ENCODE measurements around the gene CHMP4A. TPM values are rescaled to one million over a fixed set of nuclear protein-coding genes. Genes with fewer than 3 reads are reported as not detected.

Gene CHMP4A
- total RNA-seq, 1 donor from 2014 or later, result 32.2 TPM

DNA sequence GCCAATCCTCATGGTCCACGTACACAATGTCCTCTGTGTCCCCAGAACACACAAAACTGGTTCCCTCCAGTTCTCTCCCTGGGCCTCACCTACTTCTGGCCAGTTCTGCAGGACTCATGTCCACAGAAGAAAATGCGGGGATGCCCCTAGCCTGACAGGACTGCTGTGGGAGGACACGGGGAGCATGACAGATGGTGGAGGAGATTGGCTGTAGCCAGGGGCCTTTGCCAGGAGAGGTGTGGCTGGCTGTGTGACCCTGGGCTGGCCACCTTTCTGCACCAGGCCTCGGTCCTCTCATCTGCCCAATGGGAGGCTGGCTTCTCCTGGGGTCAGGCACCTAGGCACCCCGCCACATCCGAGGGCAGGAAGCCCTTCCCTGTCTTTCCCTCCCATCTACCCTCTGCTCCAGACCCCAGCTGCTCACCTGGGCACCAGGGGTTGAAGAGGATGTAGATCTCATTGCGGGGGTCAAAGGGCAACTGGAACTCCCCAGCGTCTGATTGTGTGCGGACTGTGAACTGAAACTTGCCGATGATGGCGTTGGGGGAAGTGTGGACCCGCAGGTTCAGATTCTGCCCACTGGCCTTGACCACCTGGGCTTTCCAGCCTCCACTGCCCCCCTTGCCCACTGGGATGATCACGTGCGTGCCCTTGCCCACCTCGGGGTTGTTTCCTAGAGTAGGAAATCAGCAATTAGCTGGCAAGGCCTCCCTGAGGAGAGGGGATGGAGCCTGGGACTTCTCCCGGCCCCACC is 46.9 kb upstream of the CHMP4A start:
- Histone ChIP-seq H4K20me1 (ENCODE audit: insufficient read depth, low read length) (no peaks in the 10 kb centered on the region), H3K9me3 (ENCODE audit: insufficient read depth, low read depth, low read length) (no peaks in the 10 kb centered on the region), H3K4me3 (ENCODE audit: insufficient read depth, low read depth, low read length) (no peak overlapping the region), H3K27me3 (ENCODE audit: insufficient read depth, low read length) (no peaks in the 10 kb centered on the region), H3K4me2 (ENCODE audit: low read length) (no peak overlapping the region), H2AFZ (ENCODE audit: low read depth, low read length) (no peak overlapping the region), H3K4me1 (ENCODE audit: insufficient read depth, low read length) (peaks cover 3% of the 10 kb centered on the region), H3K27ac (ENCODE audit: low read depth, low read length) (no peak overlapping the region), H3K79me2 (ENCODE audit: insufficient read depth, low read length) (no peaks in the 10 kb centered on the region), H3K36me3 (ENCODE audit: insufficient read depth, low read length) (no peaks in the 10 kb centered on the region), H3K9ac (ENCODE audit: low read length) (no peak overlapping the region)
- TF ChIP-seq EZH2 (IDR thresholded peaks at IDR 0.05; ENCODE audit: insufficient read depth, low read length), result no peak
- TF ChIP-seq, protein P1, sequence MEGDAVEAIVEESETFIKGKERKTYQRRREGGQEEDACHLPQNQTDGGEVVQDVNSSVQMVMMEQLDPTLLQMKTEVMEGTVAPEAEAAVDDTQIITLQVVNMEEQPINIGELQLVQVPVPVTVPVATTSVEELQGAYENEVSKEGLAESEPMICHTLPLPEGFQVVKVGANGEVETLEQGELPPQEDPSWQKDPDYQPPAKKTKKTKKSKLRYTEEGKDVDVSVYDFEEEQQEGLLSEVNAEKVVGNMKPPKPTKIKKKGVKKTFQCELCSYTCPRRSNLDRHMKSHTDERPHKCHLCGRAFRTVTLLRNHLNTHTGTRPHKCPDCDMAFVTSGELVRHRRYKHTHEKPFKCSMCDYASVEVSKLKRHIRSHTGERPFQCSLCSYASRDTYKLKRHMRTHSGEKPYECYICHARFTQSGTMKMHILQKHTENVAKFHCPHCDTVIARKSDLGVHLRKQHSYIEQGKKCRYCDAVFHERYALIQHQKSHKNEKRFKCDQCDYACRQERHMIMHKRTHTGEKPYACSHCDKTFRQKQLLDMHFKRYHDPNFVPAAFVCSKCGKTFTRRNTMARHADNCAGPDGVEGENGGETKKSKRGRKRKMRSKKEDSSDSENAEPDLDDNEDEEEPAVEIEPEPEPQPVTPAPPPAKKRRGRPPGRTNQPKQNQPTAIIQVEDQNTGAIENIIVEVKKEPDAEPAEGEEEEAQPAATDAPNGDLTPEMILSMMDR (IDR thresholded peaks at IDR 0.05; ENCODE audit: insufficient read depth, low read depth, low read length), result no peak
- no peak for DNase-seq (ENCODE audit: low read depth)
- peaks cover 17% of the 10 kb centered on the region for H3K36me3 Mint-ChIP-seq (ENCODE audit: low read depth, unreplicated experiment)
- H3K4me1 Mint-ChIP-seq (ENCODE audit: low read depth, unreplicated experiment), result peaks cover 5% of the 10 kb centered on the region
- H3K4me3 Mint-ChIP-seq (ENCODE audit: unreplicated experiment), result no peak overlapping the region
- peaks cover 8% of the 10 kb centered on the region for H3K27me3 Mint-ChIP-seq (ENCODE audit: low read depth, unreplicated experiment)
- H3K9me3 Mint-ChIP-seq (ENCODE audit: unreplicated experiment), result no peaks in the 10 kb centered on the region
- no peak for FAIRE-seq
- no peak overlapping the region for H3K27ac Mint-ChIP-seq (ENCODE audit: unreplicated experiment)

DNA sequence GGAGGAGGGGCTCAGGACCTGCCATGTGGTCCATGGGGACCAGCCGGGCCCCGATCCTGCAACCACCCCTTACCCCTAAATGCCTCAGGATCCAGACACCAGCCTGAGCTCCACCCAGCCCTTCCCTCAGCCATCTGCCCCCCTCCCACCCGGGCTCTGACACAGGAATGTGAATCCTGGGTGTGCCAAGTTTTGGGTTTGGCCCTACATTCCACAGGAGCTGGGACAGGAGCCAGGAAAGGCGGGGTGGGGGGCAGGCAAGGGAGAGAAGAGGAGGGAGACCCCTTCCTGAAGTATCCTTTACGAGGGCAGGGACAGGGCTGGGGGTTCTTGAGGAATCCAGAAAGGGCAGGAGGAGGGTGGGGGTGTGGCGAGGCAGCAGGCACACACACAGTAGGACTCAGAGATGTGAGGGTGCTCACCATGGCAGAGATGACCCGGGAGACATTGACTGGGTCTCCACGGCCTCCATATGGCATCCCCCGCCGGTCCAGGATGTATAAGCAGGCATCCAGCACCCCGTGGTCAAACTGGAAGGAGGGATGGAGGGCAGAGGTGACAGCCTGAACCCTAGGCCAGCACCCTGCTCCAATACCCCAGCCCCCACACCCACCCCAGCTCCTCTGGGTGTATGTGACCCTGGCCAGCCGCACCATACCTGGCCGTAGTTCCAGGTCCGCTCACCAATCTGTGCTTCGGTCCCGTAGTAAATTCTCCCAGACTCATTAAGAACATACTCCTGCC is 46.2 kb upstream of the CHMP4A start:
- no peaks in the 10 kb centered on the region for H4K20me1 ChIP-seq (ENCODE audit: insufficient read depth, low read length)
- no peak overlapping the region for H3K4me2 ChIP-seq (ENCODE audit: low read length)
- DNase-seq (ENCODE audit: low read depth), result peak; percentile 53
- H3K4me1 ChIP-seq (ENCODE audit: insufficient read depth, low read length), result peaks cover 3% of the 10 kb centered on the region
- no peaks in the 10 kb centered on the region for H3K9me3 ChIP-seq (ENCODE audit: insufficient read depth, low read depth, low read length)
- H3K9ac ChIP-seq (ENCODE audit: low read length), result no peak overlapping the region
- Mint-ChIP-seq H3K36me3 (ENCODE audit: low read depth, unreplicated experiment) (peaks cover 17% of the 10 kb centered on the region), H3K4me3 (ENCODE audit: unreplicated experiment) (no peak overlapping the region), H3K27ac (ENCODE audit: unreplicated experiment) (no peak overlapping the region), H3K27me3 (ENCODE audit: low read depth, unreplicated experiment) (peaks cover 8% of the 10 kb centered on the region), H3K9me3 (ENCODE audit: unreplicated experiment) (no peaks in the 10 kb centered on the region), H3K4me1 (ENCODE audit: low read depth, unreplicated experiment) (peaks cover 5% of the 10 kb centered on the region)
- no peak overlapping the region for H3K27ac ChIP-seq (ENCODE audit: low read depth, low read length)
- H3K79me2 ChIP-seq (ENCODE audit: insufficient read depth, low read length), result no peaks in the 10 kb centered on the region
- no peaks in the 10 kb centered on the region for H3K27me3 ChIP-seq (ENCODE audit: insufficient read depth, low read length)
- no peak overlapping the region for H3K4me3 ChIP-seq (ENCODE audit: insufficient read depth, low read depth, low read length)
- no peaks in the 10 kb centered on the region for H3K36me3 ChIP-seq (ENCODE audit: insufficient read depth, low read length)
- no peak for FAIRE-seq
- H2AFZ ChIP-seq (ENCODE audit: low read depth, low read length), result peak overlapping the region; percentile 10
- no peak for TF ChIP-seq EZH2 (IDR thresholded peaks at IDR 0.05; ENCODE audit: insufficient read depth, low read length)
- TF ChIP-seq, protein P1 (IDR thresholded peaks at IDR 0.05; ENCODE audit: insufficient read depth, low read depth, low read length), result no peak

Data from astrocyte (in vitro differentiated cells and primary cell).